Astrocyte (in vitro differentiated cells and primary cell): ENCODE measurements around the gene HS6ST3.

Experiments
- CTCF ChIP-seq: IDR thresholded peaks from 2 replicates; pipeline ENCODE4 v1.5.1; 2011; ENCODE audit warnings: low read depth, mild to moderate bottlenecking, inconsistent platforms, low read length, moderate library complexity; ENCODE audit not compliant: insufficient read depth
- EZH2 ChIP-seq: IDR thresholded peaks from 2 replicates; pipeline ENCODE4 v1.6.1; 2012; ENCODE audit warnings: mild to moderate bottlenecking, low read length, inconsistent platforms; ENCODE audit not compliant: insufficient read depth

- TF ChIP-seq CTCF = no peak
- no peak for TF ChIP-seq EZH2
Observed at GRCh38 chr13:96673825-96674224, 583.9 kb downstream of the HS6ST3 start.
